GM19035 (cell line): Measurements from ENCODE around the gene CSNK1D.

Source experiments
- ATAC-seq: cut with Tn5 transposase; IDR thresholded peaks from one replicate; pipeline ENCODE4 v1.9.1; 2021; ENCODE audit not compliant: unreplicated experiment

The CSNK1D gene

GRCh38 chr17:82229698-82230608, 43.5 kb downstream of the CSNK1D start:
- no peak for ATAC-seq

GRCh38 chr17:82228842-82229697, 44.4 kb downstream of the CSNK1D start, which contains the start of gene SLC16A3:
SLC16A3 (plus strand) TSS chr17:82229042; CDS start chr17:82236009, 6,967 bp downstream.
- peak; percentile 48 for ATAC-seq

- ATAC-seq, result no peak
These were observed 45.1 kb downstream of the CSNK1D start for GRCh38 chr17:82228278-82228841.

GRCh38 chr17:82227629-82228277, 45.7 kb downstream of the CSNK1D start:
- no peak for ATAC-seq

- no peak for ATAC-seq
These were observed 46.5 kb downstream of the CSNK1D start for GRCh38 chr17:82226809-82227628.

GRCh38 chr17:82226146-82226808, 47.2 kb downstream of the CSNK1D start:
- no peak for ATAC-seq

GRCh38 chr17:82225368-82226029, 48.0 kb downstream of the CSNK1D start:
- ATAC-seq, result no peak

- ATAC-seq, result no peak
These were observed 48.8 kb downstream of the CSNK1D start for GRCh38 chr17:82224666-82225065.

GRCh38 chr17:82223517-82223916, 50.0 kb downstream of the CSNK1D start:
- no peak for ATAC-seq

- ATAC-seq, result no peak
These were observed 50.7 kb downstream of the CSNK1D start for GRCh38 chr17:82222816-82223215.

GRCh38 chr17:82221341-82221902, 52.1 kb downstream of the CSNK1D start:
- no peak for ATAC-seq

GRCh38 chr17:82219753-82220709, 53.5 kb downstream of the CSNK1D start:
- ATAC-seq, result no peak

- no peak for ATAC-seq
These were observed 54.4 kb downstream of the CSNK1D start for GRCh38 chr17:82219083-82219482.

GRCh38 chr17:82218349-82219075, 55.0 kb downstream of the CSNK1D start:
- no peak for ATAC-seq

GRCh38 chr17:82217530-82218204, 55.8 kb downstream of the CSNK1D start:
- no peak for ATAC-seq

- no peak for ATAC-seq
These were observed 56.4 kb downstream of the CSNK1D start for GRCh38 chr17:82217120-82217529.
